HG02885 (cell line): ENCODE data around the gene ATXN10.
"Not testable (repeated sequence)": the region's sequence is repeated elsewhere in the genome, so short reads cannot be mapped to it uniquely, and the experiment has no call there.

Experiments used
- ATAC-seq: cut with Tn5 transposase; IDR thresholded peaks from one replicate; pipeline ENCODE4 v1.9.1; 2021; ENCODE audit warnings: mild to moderate bottlenecking; ENCODE audit not compliant: unreplicated experiment, poor library complexity

The ATXN10 gene

GRCh38 chr22:45777046-45777851 lies 105.6 kb downstream of the ATXN10 start:
- ATAC-seq, result no peak

- no peak for ATAC-seq
Observed at GRCh38 chr22:45777852-45778375, 106.3 kb downstream of the ATXN10 start.

GRCh38 chr22:45781459-45781858 lies 109.8 kb downstream of the ATXN10 start:
- ATAC-seq, result no peak

GRCh38 chr22:45781966-45782365 lies 110.3 kb downstream of the ATXN10 start:
- ATAC-seq, result no peak

GRCh38 chr22:45783021-45783420 lies 111.4 kb downstream of the ATXN10 start:
- no peak for ATAC-seq

- ATAC-seq, result no peak
Observed at GRCh38 chr22:45783690-45784089, 112.1 kb downstream of the ATXN10 start.

DNA sequence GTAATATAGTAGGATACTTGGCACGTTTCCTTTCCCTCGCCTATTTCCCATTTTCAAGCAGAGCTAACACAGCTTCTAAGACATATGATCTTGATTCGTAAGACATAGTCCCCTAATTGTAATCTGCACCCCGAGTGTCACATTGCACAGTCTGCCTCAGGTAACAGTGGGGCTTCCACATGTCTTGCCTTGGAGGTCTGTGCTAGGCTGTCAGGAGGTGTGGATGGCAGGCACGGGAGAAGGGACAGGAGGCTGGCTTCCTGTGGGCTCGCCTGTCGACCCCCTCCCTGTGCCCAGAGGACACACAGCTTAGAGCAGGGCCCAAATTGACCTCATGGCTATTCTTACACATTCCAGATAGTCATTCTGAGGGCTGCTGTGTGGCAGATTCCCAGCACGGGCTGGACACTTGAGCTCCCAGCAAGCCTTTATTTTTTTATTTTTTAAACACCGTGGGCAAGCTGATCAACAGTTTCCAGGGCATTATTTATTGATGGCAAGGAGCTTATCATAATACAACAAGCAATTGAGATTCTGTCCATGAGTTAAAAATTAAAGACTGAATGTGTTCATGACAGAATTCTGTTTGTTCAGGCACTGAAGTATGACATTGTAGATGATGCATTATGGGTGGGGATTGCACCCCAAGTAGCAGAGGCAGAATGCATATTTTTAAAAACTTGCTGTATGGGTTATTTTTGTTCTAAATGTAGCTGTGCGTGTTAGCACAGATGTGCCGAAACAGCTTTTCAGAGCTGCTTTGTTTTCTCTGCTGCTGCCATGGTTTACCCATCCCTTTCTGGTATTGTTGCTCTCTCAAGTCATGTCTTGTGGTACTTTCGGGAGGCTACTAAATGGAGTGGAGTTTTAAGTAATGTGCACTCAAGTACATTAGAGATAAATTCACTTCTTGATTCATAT lies 113.0 kb downstream of the ATXN10 start:
- ATAC-seq, result no peak

GRCh38 chr22:45785458-45785857 lies 113.8 kb downstream of the ATXN10 start:
- ATAC-seq, result no peak

- ATAC-seq, result no peak
Observed at GRCh38 chr22:45786726-45787125, 115.1 kb downstream of the ATXN10 start.

DNA sequence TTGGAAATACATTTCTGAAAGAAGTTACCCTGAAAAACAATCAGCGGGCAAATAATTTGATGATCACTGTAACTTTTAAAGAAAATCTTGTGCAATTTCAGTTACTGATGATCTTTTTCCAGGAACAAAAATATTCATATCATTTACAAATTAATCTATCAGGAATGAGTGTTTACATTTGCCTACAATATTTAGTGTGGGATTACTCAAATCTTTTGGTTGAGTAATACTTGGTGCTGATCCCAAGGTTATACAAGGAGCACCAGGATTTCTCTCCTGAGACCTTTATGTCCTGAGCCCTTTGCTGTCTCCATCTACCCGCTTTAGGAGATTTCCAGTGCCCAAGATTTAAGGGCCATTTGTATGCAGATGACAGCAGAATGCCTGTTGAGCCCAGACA lies 116.1 kb downstream of the ATXN10 start:
- no peak for ATAC-seq

DNA sequence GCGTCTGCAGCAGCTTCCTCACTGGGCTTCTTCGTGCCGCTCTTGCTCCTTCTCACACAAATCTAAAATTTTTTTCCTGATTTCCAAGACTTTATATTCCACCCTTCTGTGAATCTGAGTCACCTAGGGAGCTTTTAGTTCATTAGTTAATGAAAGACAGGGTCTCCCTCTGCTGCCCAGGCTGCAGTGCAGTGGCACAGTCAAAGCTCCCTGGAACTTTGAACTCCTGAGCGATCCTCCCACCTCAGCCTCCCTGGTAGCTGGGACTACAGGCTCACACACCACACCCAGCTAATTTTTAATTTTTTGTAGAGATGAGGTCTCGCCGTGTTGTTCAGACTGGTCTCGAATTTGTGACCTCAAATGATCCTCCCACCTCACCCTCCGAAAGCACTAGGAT lies 116.9 kb downstream of the ATXN10 start:
- ATAC-seq, result no peak

DNA sequence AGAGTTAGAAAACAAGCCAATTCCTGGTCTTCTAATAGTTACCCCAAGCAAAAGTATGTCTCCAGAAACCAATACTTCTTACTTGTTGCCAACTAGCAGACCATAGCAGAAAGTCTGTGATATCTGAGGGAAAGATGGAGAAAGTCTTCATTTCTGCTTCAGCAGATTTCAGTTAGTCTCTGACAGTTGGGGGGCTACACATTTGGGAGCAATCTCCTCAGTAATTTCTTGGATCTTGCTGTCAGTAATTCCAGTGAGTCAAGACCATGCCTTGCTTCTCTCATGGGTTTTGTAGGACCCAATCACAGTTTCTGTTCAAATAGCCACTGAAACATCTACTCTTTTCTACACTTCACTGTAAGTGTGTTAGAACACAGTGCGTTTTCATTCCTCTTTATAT lies 118.8 kb downstream of the ATXN10 start:
- ATAC-seq, result no peak

DNA sequence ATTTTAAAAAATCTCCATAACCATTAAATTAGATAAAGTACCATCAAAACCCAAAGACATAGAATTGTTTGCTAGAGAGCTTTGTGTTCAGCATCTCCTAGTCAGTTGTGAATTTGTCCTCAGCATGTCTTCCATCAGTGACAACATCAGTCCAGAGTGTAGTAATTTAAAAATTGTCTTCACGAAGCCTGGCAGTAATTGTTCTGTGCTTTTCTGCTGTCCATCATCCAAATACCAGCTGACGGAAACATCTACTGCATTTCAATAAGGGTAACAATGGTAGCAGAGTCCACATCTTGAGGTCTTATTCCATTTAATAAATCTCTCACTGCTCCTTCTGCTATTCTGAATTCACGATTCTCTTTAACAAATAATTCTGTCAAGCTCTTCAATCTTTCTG lies 121.5 kb downstream of the ATXN10 start:
- no peak for ATAC-seq

- no peak for ATAC-seq
Observed at GRCh38 chr22:45793892-45794291, 122.3 kb downstream of the ATXN10 start.

GRCh38 chr22:45796009-45796408 lies 124.4 kb downstream of the ATXN10 start:
- not testable (repeated sequence) for ATAC-seq

DNA sequence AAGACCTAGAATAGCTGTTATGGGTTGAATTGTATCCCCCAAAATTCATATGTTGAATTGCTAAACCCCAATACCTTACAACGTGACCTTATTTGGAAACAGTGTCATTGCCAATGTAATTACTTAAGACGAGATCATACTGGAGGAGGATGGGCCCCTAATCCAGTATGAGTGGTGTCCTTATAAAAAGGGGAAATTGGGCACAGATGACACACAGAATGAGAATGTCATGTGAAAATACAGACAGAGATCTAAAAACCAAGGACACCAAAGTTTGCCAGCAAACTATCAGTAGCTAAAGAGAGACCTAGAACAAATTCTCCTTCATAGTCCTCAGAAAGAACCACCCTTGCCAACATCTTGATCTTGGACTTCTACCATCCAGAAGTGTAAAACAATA lies 127.7 kb downstream of the ATXN10 start:
- ATAC-seq, result no peak

DNA sequence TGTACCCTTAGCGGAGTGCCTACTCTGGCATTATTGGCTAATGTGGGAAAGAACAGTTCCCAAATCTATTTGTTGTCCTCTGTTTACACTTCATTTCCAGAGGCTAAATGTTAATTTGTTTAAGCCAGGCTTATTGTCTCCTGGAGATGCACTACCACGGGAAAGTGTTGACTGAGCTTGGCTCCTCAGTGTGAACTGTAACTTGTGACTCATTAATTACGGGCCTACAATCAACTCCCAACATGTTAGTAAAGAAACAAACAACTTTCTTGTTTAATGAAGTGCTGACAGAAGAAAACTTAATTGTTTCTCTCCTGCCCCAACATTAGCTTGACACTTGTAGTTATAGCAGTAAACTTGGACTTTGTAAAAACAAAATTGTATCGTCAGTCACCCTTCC lies 130.4 kb downstream of the ATXN10 start:
- ATAC-seq, result no peak

DNA sequence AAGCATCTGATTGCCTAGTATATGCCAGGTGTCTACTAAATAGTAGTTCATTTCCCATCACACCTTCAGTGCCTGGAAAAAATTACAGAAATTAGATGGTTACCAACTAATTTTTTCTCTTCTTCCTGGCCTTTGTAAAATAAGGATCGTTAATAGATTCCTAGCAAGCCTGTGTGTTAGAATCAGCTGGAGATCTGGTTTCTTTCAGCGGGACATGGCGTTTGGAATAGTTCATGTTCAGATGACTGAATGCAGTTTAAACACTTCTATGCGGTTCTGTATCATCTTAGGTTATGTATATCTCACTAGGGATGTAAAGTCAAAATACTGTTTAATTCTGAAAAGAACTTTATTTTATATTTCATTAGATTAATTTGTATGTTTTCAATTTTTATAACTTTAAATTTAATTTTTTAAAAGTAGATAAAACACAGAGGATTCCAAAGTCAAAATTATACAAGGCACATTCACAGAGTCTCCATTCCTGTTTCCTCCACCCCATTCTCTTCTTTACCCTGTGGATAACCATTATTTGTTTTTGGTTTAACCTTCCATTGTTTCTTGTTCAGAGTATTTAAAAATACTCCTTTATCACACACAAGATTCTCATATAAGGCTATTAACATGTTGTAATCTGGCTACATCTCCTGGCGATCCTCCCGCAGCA lies 132.8 kb downstream of the ATXN10 start:
- no peak for ATAC-seq

- no peak for ATAC-seq
Observed at GRCh38 chr22:45804986-45805325, 133.3 kb downstream of the ATXN10 start.

- ATAC-seq, result no peak
Observed at GRCh38 chr22:45805413-45805812, 133.8 kb downstream of the ATXN10 start.
